HG03139 (cell line): ENCODE results near the gene NFIB.

ENCODE experiments used
- ATAC-seq: cut with Tn5 transposase; IDR thresholded peaks from one replicate; pipeline ENCODE4 v1.9.1; 2021; ENCODE audit not compliant: unreplicated experiment

Gene NFIB

GRCh38 chr9:14345354-14346230, 31.7 kb upstream of the NFIB start:
- ATAC-seq: no peak

GRCh38 chr9:14344941-14345353, 31.0 kb upstream of the NFIB start:
- no peak for ATAC-seq

- no peak for ATAC-seq
Measured at GRCh38 chr9:14344053-14344524, 30.1 kb upstream of the NFIB start.

GRCh38 chr9:14343261-14344031, 29.5 kb upstream of the NFIB start:
- no peak for ATAC-seq

GRCh38 chr9:14342736-14343135, 28.8 kb upstream of the NFIB start:
- no peak for ATAC-seq

GRCh38 chr9:14341437-14342122, 27.6 kb upstream of the NFIB start:
- ATAC-seq: no peak

- no peak for ATAC-seq
Measured at GRCh38 chr9:14340994-14341393, 27.1 kb upstream of the NFIB start.

- no peak for ATAC-seq
Measured at GRCh38 chr9:14340219-14340873, 26.4 kb upstream of the NFIB start.

GRCh38 chr9:14339746-14340145, 25.8 kb upstream of the NFIB start:
- ATAC-seq: no peak

GRCh38 chr9:14337615-14338014, 23.7 kb upstream of the NFIB start:
- ATAC-seq: no peak

- no peak for ATAC-seq
Measured at GRCh38 chr9:14336244-14336643, 22.3 kb upstream of the NFIB start.

- no peak for ATAC-seq
Measured at GRCh38 chr9:14331120-14331519, 17.2 kb upstream of the NFIB start.

- no peak for ATAC-seq
Measured at GRCh38 chr9:14327036-14327435, 13.1 kb upstream of the NFIB start.

GRCh38 chr9:14326264-14326826, 12.4 kb upstream of the NFIB start:
- ATAC-seq: no peak

- ATAC-seq: no peak
Measured at GRCh38 chr9:14325147-14325546, 11.2 kb upstream of the NFIB start.

- ATAC-seq: no peak
Measured at GRCh38 chr9:14323985-14324650, 10.2 kb upstream of the NFIB start.

- ATAC-seq: no peak
Measured at GRCh38 chr9:14323083-14323971, 9.4 kb upstream of the NFIB start.

GRCh38 chr9:14322211-14323082, 8.5 kb upstream of the NFIB start:
- peak; percentile 84 for ATAC-seq
